LNCAP (cell line): ENCODE data around the gene DPYD.

Experiments
- TF ChIP-seq, protein P1 (sequence below): fragments of 450-650 bp; IDR thresholded peaks from 2 replicates; pipeline ENCODE4 v1.5.1; 2017; ENCODE audit warnings: mild to moderate bottlenecking

DPYD gene

DNA sequence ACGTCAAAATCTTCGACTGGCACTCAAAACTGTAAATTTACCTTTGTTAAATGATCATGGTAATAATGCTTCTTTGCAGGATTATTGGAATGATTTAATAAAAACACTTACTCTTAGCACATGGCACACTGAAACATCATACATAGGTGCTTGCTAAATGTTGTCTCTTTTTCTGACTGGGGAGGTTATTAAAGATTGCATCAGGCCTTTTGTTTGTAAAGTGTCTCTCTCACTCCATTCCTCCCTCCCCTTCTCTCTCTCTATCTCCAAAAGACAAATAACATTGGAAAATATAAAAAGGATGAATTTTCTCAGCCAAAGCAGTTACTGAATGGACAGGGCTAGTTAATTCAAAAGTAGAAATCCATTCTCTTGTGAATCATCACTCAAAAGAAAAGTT lies 404.2 kb downstream of the DPYD start:
- TF ChIP-seq, protein P1, sequence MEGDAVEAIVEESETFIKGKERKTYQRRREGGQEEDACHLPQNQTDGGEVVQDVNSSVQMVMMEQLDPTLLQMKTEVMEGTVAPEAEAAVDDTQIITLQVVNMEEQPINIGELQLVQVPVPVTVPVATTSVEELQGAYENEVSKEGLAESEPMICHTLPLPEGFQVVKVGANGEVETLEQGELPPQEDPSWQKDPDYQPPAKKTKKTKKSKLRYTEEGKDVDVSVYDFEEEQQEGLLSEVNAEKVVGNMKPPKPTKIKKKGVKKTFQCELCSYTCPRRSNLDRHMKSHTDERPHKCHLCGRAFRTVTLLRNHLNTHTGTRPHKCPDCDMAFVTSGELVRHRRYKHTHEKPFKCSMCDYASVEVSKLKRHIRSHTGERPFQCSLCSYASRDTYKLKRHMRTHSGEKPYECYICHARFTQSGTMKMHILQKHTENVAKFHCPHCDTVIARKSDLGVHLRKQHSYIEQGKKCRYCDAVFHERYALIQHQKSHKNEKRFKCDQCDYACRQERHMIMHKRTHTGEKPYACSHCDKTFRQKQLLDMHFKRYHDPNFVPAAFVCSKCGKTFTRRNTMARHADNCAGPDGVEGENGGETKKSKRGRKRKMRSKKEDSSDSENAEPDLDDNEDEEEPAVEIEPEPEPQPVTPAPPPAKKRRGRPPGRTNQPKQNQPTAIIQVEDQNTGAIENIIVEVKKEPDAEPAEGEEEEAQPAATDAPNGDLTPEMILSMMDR = no peak

DNA sequence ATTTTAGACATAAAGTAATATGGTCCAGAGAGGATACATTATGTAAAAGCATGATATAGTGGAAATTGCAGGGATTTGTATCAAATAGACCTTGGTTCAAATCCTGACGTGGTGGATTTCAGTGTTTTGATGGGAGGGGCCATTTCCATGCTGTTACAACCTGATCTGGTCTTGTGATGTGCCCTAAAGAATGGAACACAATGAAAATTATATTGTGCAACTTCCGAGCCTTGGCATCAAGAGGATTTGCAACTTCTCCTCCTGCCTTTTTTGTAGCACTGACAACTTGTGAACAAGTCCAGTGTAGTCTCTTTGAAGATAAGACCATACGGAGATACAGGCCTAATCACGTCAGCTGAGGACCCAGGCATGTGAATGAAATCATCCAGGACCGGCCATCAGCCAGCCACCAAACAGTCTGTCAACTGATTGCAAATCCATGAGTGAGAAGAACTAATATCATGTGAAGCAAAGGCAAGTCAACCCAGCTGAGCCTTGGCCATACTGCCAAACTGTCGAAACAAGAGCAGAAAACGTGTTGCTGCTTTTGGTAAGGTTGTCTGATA lies 412.1 kb downstream of the DPYD start:
- TF ChIP-seq, protein P1 = no peak

DNA sequence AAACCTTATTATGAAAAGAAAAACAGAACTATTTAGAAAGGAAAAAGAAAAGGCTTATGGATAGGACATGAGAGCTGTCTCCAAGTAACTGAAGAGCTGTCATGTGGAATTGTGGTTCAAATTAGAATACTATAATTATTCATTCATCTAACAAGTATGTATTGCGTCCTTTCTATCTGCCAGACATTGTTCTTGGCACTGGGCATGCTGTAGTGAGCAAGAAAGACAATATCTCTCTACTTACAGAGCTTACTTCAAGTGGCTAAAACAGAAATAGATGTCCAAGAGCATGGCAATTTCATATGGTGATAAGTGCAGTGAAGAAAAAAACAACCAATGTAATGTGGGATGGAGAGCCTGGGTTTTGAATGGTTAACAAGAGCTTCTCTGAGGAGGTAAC lies 413.0 kb downstream of the DPYD start:
- TF ChIP-seq, protein P1 = no peak

DNA sequence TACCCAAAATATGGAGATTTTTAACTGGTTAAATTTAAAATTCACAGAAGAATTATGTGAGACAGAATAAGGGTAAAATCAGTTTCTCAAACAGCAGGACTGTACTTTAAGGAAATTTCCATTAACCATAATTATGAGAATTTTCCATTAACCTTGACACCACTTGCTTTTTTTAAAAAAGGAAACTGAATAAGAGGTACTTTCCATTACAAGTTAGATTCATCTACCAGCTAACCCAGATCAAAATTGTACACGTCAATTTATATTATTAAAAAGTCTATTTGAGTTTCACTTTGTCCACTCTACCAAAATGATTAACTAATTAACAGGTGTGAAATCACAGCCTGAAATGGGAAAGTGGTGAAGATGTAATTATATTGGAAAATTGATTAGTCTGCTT lies 414.5 kb downstream of the DPYD start:
- TF ChIP-seq, protein P1 = no peak

DNA sequence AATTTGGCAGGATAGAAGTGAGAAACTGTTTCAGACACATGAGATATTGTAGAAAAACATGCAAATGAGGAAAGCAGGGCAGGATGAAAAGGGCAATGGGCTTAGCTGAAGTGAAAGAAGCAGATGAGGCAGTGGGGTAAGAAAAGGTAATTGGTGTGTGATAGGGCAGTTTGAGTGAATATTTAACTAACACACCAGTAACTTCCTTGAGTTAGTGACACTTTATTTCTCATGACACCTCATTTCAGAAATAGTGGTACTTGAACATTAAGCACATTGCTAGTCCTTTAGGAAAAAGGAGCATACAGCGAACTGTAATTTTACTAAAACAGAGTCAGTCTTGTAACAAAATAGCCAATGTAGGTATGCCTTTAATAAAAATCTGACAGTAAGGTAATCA lies 415.0 kb downstream of the DPYD start:
- TF ChIP-seq, protein P1 = no peak

DNA sequence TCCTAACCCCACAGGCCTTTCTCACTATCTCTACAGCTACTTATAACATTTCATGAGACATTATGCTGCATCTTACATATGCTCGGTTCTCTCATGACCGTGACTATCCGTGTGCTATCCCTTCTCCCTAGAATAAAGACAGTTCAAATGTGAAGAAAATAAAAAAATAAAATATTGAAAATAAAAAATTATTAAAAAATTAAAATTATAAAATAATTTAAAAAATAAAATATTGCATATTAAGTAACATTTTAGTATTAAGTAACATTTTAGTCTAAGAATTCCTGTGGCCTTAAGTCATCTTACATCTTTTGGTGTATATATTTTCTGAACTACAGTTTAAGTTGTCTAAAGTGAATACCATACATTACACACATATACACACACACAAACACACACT lies 415.5 kb downstream of the DPYD start:
- TF ChIP-seq, protein P1 = no peak

DNA sequence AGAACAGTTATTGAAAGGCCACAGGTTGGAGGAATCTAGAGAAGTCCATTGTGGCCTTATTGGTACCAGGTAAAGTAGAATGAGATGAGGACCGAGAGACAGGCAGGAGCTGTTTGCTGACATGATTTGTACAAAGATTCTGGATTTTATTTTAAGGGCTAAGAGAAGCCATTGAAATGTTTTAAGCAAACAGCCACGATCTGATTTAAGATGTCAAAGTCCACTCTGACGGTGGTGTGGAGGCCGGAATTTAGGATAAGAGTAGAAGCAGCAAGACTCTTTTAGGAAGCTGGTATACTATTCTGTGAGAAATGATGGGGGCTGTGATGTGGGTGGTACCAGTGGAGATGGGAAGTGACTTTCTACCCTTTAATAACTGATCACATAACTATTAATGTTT lies 418.5 kb downstream of the DPYD start:
- TF ChIP-seq, protein P1 = no peak

DNA sequence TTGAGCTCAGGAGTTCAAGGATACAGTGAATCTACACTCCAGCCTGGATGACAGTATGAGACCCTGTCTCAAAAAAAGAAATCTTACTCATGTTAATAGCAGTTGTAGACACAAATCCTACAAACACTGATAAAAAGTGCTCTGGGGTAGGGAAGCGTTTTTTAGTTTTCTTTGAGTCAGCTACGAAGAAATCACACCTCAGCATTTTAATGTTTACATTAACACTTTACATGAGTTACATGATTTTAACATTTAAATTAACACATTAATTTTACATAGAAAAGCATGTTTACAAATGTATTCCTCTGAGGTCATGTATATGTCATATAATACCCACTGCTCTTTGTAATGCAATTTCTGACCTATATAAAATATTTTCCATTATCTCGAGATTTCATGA lies 419.2 kb downstream of the DPYD start:
- TF ChIP-seq, protein P1 = no peak
